A549 (cell line): ENCODE results near the gene SLC2A14.

Experiments
- BHLHE40 ChIP-seq: IDR thresholded peaks from 2 replicates; pipeline ENCODE4 v1.6.1; 2012; ENCODE audit warnings: low read depth, low read length, inconsistent platforms
- GATA3 ChIP-seq: IDR thresholded peaks from 2 replicates; pipeline ENCODE4 v1.6.1; 2012; ENCODE audit warnings: borderline replicate concordance
- HOXB13 ChIP-seq: fragments of 250-450 bp; sonication (Bioruptor Pico); IDR thresholded peaks from 2 replicates; pipeline ENCODE4 v1.5.0; 2020; ENCODE audit warnings: low read depth, mild to moderate bottlenecking, moderate library complexity
- JUN ChIP-seq, 2 experiments: fragments of >200 bp; sonication (Bioruptor Twin); formaldehyde crosslinking; IDR thresholded peaks; 2 replicates in 1 of 2; 3 replicates in 1 of 2; pipeline ENCODE4 v1.6.1; 2016 to 2017
- MAFK ChIP-seq: fragments of 450-650 bp; IDR thresholded peaks from 2 replicates; pipeline ENCODE4 v1.6.1; 2014; ENCODE audit not compliant: partially characterized antibody
- NR3C1 ChIP-seq: fragments of >200 bp; sonication (Bioruptor Twin); formaldehyde crosslinking; IDR thresholded peaks from 3 replicates; pipeline ENCODE4 v1.6.1; 2017
- POLR2A ChIP-seq: IDR thresholded peaks from 2 replicates; pipeline ENCODE4 v1.6.1; 2012; ENCODE audit warnings: mild to moderate bottlenecking, low read length
- RAD21 ChIP-seq, 2 experiments: fragments of >200 bp in 1 of 2; sonication (Bioruptor Twin) in 1 of 2; formaldehyde crosslinking in 1 of 2; IDR thresholded peaks in 1 of 2; conservative IDR thresholded peaks in 1 of 2; 2 replicates in 1 of 2; 3 replicates in 1 of 2; pipeline ENCODE4 v1.6.1; 2012 to 2018; ENCODE audit warnings: inconsistent platforms in 1 of 2
- TF ChIP-seq, protein P1 (sequence below): fragments of 200-600 bp; sonication (generic); IDR thresholded peaks from 2 replicates; pipeline ENCODE4 v1.6.1; 2016; ENCODE audit warnings: antibody characterized with exemption, mild to moderate bottlenecking, moderate library complexity
- TF ChIP-seq, protein P2 (sequence below): fragments of >200 bp; sonication (Bioruptor Twin); formaldehyde crosslinking; IDR thresholded peaks from 3 replicates; pipeline ENCODE4 v1.5.1; 2016

DNA sequence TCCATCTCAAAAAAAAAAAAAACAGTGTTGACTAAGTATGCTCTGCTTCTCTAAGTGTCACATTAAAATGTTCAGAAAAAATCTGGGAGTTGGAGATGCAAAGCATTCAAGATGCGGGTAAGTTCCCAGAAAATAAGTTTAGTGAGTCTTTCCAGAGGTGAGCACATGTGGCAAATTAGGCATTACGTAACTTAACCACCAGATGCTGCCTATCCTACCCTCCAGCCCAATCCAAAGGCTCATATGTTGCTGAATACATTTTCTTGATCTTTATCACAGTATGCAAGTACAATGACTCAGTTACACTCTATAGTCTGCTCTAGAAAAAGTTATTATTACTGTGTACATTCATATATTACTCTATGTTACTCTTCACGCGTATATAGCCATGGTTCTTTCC lies 3.6 kb downstream of the SLC2A14 start:
- TF ChIP-seq, protein P1, sequence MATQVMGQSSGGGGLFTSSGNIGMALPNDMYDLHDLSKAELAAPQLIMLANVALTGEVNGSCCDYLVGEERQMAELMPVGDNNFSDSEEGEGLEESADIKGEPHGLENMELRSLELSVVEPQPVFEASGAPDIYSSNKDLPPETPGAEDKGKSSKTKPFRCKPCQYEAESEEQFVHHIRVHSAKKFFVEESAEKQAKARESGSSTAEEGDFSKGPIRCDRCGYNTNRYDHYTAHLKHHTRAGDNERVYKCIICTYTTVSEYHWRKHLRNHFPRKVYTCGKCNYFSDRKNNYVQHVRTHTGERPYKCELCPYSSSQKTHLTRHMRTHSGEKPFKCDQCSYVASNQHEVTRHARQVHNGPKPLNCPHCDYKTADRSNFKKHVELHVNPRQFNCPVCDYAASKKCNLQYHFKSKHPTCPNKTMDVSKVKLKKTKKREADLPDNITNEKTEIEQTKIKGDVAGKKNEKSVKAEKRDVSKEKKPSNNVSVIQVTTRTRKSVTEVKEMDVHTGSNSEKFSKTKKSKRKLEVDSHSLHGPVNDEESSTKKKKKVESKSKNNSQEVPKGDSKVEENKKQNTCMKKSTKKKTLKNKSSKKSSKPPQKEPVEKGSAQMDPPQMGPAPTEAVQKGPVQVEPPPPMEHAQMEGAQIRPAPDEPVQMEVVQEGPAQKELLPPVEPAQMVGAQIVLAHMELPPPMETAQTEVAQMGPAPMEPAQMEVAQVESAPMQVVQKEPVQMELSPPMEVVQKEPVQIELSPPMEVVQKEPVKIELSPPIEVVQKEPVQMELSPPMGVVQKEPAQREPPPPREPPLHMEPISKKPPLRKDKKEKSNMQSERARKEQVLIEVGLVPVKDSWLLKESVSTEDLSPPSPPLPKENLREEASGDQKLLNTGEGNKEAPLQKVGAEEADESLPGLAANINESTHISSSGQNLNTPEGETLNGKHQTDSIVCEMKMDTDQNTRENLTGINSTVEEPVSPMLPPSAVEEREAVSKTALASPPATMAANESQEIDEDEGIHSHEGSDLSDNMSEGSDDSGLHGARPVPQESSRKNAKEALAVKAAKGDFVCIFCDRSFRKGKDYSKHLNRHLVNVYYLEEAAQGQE, result no peak
- TF ChIP-seq POLR2A, result no peak
- TF ChIP-seq, protein P2, sequence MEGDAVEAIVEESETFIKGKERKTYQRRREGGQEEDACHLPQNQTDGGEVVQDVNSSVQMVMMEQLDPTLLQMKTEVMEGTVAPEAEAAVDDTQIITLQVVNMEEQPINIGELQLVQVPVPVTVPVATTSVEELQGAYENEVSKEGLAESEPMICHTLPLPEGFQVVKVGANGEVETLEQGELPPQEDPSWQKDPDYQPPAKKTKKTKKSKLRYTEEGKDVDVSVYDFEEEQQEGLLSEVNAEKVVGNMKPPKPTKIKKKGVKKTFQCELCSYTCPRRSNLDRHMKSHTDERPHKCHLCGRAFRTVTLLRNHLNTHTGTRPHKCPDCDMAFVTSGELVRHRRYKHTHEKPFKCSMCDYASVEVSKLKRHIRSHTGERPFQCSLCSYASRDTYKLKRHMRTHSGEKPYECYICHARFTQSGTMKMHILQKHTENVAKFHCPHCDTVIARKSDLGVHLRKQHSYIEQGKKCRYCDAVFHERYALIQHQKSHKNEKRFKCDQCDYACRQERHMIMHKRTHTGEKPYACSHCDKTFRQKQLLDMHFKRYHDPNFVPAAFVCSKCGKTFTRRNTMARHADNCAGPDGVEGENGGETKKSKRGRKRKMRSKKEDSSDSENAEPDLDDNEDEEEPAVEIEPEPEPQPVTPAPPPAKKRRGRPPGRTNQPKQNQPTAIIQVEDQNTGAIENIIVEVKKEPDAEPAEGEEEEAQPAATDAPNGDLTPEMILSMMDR, result no peak
- TF ChIP-seq RAD21 (conservative IDR thresholded peaks at IDR 0.05 in 1 of 2, IDR thresholded peaks at IDR 0.05 in 1 of 2), result no peak
- TF ChIP-seq MAFK, result no peak
- no peak for TF ChIP-seq HOXB13
- no peak for TF ChIP-seq BHLHE40
- no peak for TF ChIP-seq GATA3
- no peak for TF ChIP-seq JUN (IDR thresholded peaks at IDR 0.05)
- no peak for TF ChIP-seq NR3C1
